SK-N-SH treated with all-trans-retinoic acid at 6 μM for 48 hours (cell line): ENCODE data around the gene NUP98.

Experiments used
- ATAC-seq: fragments of 200-7000 bp; cut with Tn5 transposase; 3 replicates; pipeline ENCODE4 v1.9.1; 2020; ENCODE audit warnings: mild to moderate bottlenecking, moderate library complexity
- ARNTL ChIP-seq: fragments of 450-650 bp; formaldehyde crosslinking; IDR thresholded peaks from 2 replicates; pipeline ENCODE4 v1.5.0; 2020; ENCODE audit warnings: low read depth, mild to moderate bottlenecking, moderate library complexity, borderline replicate concordance
- BACH2 ChIP-seq: fragments of 250-450 bp; sonication (Bioruptor Pico); IDR thresholded peaks from 2 replicates; pipeline ENCODE4 v1.9.0; 2021; ENCODE audit warnings: mild to moderate bottlenecking, borderline replicate concordance
- CSDC2 ChIP-seq: fragments of 250-450 bp; sonication (Bioruptor Pico); IDR thresholded peaks from 2 replicates; pipeline ENCODE4 v1.5.0; 2020; ENCODE audit warnings: mild to moderate bottlenecking, moderate library complexity
- ESRRG ChIP-seq: fragments of 250-450 bp; sonication (Bioruptor Pico); IDR thresholded peaks from 2 replicates; pipeline ENCODE4 v1.6.1; 2021; ENCODE audit warnings: mild to moderate bottlenecking
- GLIS3 ChIP-seq: fragments of 250-450 bp; sonication (Bioruptor Pico); IDR thresholded peaks from 2 replicates; pipeline ENCODE4 v1.5.0; 2020; ENCODE audit warnings: mild to moderate bottlenecking, moderate library complexity
- ISL1 ChIP-seq: fragments of 250-450 bp; sonication (Bioruptor Pico); IDR thresholded peaks from 2 replicates; pipeline ENCODE4 v2.1.2; 2022; ENCODE audit warnings: mild to moderate bottlenecking, moderate library complexity
- OSR1 ChIP-seq: fragments of 250-450 bp; sonication (Bioruptor Pico); IDR thresholded peaks from 2 replicates; pipeline ENCODE4 v1.8.0; 2022; ENCODE audit warnings: moderate library complexity, mild to moderate bottlenecking, inconsistent platforms
- PATZ1 ChIP-seq: fragments of 250-450 bp; sonication (Bioruptor Pico); IDR thresholded peaks from 2 replicates; pipeline ENCODE4 v1.8.0; 2020; ENCODE audit warnings: mild to moderate bottlenecking, moderate library complexity, borderline replicate concordance
- PPARA ChIP-seq: fragments of 250-450 bp; sonication (Bioruptor Pico); IDR thresholded peaks from 2 replicates; pipeline ENCODE4 v1.5.0; 2020; ENCODE audit warnings: mild to moderate bottlenecking, borderline replicate concordance
- SNAI2 ChIP-seq: fragments of 250-450 bp; sonication (Bioruptor Pico); IDR thresholded peaks from 2 replicates; pipeline ENCODE4 v1.5.0; 2020; ENCODE audit warnings: mild to moderate bottlenecking, moderate library complexity
- TCF4 ChIP-seq: fragments of 250-450 bp; sonication (Bioruptor Pico); IDR thresholded peaks from 2 replicates; pipeline ENCODE4 v1.8.0; 2021; ENCODE audit warnings: mild to moderate bottlenecking, moderate library complexity, borderline replicate concordance
- TOX ChIP-seq: fragments of 250-450 bp; sonication (Bioruptor Pico); IDR thresholded peaks from 2 replicates; pipeline ENCODE4 v1.8.0; 2021; ENCODE audit warnings: mild to moderate bottlenecking, moderate library complexity, borderline replicate concordance
- ZC3H10 ChIP-seq: fragments of 250-450 bp; sonication (Bioruptor Pico); IDR thresholded peaks from 2 replicates; pipeline ENCODE4 v1.5.1; 2021; ENCODE audit warnings: mild to moderate bottlenecking, moderate library complexity
- ZFP3 ChIP-seq: fragments of 250-450 bp; sonication (Bioruptor Pico); IDR thresholded peaks from 2 replicates; pipeline ENCODE4 v1.5.0; 2020; ENCODE audit warnings: mild to moderate bottlenecking, moderate library complexity
- ZFP30 ChIP-seq: fragments of 450-650 bp; formaldehyde crosslinking; IDR thresholded peaks from 2 replicates; pipeline ENCODE4 v1.5.0; 2022; ENCODE audit warnings: mild to moderate bottlenecking, moderate library complexity
- ZNF565 ChIP-seq: fragments of 450-650 bp; formaldehyde crosslinking; conservative IDR thresholded peaks from 2 replicates; pipeline ENCODE4 v1.5.0; 2020; ENCODE audit warnings: low read depth, mild to moderate bottlenecking, moderate library complexity
- ZNF70 ChIP-seq: fragments of 450-650 bp; formaldehyde crosslinking; IDR thresholded peaks from 2 replicates; pipeline ENCODE4 v1.5.0; 2020; ENCODE audit warnings: mild to moderate bottlenecking, moderate library complexity
- ZNF8 ChIP-seq: fragments of 450-650 bp; formaldehyde crosslinking; IDR thresholded peaks from 2 replicates; pipeline ENCODE4 v1.5.0; 2020; ENCODE audit warnings: mild to moderate bottlenecking, moderate library complexity
- TF ChIP-seq, protein P1 (sequence below): fragments of 250-450 bp; sonication (Bioruptor Pico); IDR thresholded peaks from 2 replicates; pipeline ENCODE4 v1.5.1; 2021; ENCODE audit warnings: mild to moderate bottlenecking, moderate library complexity
- TF ChIP-seq, protein P2 (sequence below): fragments of 250-450 bp; sonication (Bioruptor Pico); IDR thresholded peaks from 2 replicates; pipeline ENCODE4 v1.8.0; 2021; ENCODE audit warnings: low read depth, mild to moderate bottlenecking, moderate library complexity, borderline replicate concordance
- TF ChIP-seq, protein P3 (sequence below): fragments of 250-450 bp; sonication (Bioruptor Pico); IDR thresholded peaks from 2 replicates; pipeline ENCODE4 v1.5.1; 2020; ENCODE audit warnings: low read depth, mild to moderate bottlenecking, moderate library complexity
- TF ChIP-seq, protein P4 (sequence below): fragments of 250-450 bp; sonication (Bioruptor Pico); IDR thresholded peaks from 2 replicates; pipeline ENCODE4 v1.5.0; 2020; ENCODE audit warnings: mild to moderate bottlenecking, moderate library complexity

The NUP98 gene

GRCh38 chr11:3722100-3722499 lies 75.3 kb downstream of the NUP98 start:
- ATAC-seq = no peak
- TF ChIP-seq TOX (CRISPR knock-in tag) = no peak
- no peak for TF ChIP-seq GLIS3 (CRISPR knock-in tag)
- no peak for TF ChIP-seq TCF4 (CRISPR knock-in tag)
- TF ChIP-seq, protein P1, sequence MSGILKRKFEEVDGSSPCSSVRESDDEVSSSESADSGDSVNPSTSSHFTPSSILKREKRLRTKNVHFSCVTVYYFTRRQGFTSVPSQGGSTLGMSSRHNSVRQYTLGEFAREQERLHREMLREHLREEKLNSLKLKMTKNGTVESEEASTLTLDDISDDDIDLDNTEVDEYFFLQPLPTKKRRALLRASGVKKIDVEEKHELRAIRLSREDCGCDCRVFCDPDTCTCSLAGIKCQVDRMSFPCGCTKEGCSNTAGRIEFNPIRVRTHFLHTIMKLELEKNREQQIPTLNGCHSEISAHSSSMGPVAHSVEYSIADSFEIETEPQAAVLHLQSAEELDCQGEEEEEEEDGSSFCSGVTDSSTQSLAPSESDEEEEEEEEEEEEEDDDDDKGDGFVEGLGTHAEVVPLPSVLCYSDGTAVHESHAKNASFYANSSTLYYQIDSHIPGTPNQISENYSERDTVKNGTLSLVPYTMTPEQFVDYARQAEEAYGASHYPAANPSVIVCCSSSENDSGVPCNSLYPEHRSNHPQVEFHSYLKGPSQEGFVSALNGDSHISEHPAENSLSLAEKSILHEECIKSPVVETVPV (CRISPR knock-in tag) = no peak
- TF ChIP-seq ZC3H10 (CRISPR knock-in tag) = no peak
- no peak for TF ChIP-seq OSR1 (CRISPR knock-in tag)
- TF ChIP-seq ZFP30 (CRISPR knock-in tag) = no peak
- no peak for TF ChIP-seq ZNF70 (CRISPR knock-in tag)
- no peak for TF ChIP-seq BACH2 (CRISPR knock-in tag)
- TF ChIP-seq, all 23 proteins: peak for 0

GRCh38 chr11:3720997-3721396 lies 76.4 kb downstream of the NUP98 start:
- ATAC-seq = no peak
- TF ChIP-seq ZNF70 (CRISPR knock-in tag) (no peak), ZNF8 (CRISPR knock-in tag) (no peak)
- TF ChIP-seq, protein P2, sequence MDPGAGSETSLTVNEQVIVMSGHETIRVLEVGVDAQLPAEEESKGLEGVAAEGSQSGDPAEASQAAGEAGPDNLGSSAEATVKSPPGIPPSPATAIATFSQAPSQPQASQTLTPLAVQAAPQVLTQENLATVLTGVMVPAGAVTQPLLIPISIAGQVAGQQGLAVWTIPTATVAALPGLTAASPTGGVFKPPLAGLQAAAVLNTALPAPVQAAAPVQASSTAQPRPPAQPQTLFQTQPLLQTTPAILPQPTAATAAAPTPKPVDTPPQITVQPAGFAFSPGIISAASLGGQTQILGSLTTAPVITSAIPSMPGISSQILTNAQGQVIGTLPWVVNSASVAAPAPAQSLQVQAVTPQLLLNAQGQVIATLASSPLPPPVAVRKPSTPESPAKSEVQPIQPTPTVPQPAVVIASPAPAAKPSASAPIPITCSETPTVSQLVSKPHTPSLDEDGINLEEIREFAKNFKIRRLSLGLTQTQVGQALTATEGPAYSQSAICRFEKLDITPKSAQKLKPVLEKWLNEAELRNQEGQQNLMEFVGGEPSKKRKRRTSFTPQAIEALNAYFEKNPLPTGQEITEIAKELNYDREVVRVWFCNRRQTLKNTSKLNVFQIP (CRISPR knock-in tag) = no peak

DNA sequence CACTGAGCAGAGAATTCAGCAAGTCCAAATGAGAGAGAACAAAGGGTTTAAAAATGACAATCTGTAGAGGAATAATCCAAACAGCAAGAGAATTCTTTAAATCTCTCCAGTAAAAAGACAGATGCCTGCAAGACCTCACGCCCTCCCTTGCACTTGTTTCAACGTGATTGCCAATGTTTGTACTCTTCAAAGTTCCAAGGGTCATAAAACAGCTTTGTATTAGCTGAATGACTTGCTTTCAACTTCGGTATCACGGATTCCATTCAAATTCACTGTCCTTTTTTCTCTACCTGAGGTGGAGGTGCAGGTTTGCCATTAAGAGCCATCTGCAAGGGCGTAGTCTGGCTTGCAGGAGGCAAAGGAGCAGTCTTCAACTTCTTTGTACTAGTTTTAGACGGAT lies 85.1 kb downstream of the NUP98 start:
- ATAC-seq = no peak
- TF ChIP-seq SNAI2 = no peak
- TF ChIP-seq ZNF565 (CRISPR knock-in tag) = no peak
- TF ChIP-seq PPARA (CRISPR knock-in tag) = no peak
- no peak for TF ChIP-seq ESRRG
- TF ChIP-seq ZFP3 (CRISPR knock-in tag) = no peak
- TF ChIP-seq ZNF8 (CRISPR knock-in tag) = no peak
- TF ChIP-seq GLIS3 (CRISPR knock-in tag) = no peak
- TF ChIP-seq TOX (CRISPR knock-in tag) = no peak
- TF ChIP-seq ZNF70 (CRISPR knock-in tag) = no peak
- TF ChIP-seq CSDC2 = no peak
- TF ChIP-seq, protein P2 (CRISPR knock-in tag) = no peak
- no peak for TF ChIP-seq ZFP30 (CRISPR knock-in tag)
- TF ChIP-seq, protein P3, sequence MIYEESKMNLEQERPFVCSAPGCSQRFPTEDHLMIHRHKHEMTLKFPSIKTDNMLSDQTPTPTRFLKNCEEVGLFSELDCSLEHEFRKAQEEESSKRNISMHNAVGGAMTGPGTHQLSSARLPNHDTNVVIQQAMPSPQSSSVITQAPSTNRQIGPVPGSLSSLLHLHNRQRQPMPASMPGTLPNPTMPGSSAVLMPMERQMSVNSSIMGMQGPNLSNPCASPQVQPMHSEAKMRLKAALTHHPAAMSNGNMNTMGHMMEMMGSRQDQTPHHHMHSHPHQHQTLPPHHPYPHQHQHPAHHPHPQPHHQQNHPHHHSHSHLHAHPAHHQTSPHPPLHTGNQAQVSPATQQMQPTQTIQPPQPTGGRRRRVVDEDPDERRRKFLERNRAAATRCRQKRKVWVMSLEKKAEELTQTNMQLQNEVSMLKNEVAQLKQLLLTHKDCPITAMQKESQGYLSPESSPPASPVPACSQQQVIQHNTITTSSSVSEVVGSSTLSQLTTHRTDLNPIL = no peak
- no peak for TF ChIP-seq ZC3H10 (CRISPR knock-in tag)
- TF ChIP-seq PATZ1 (CRISPR knock-in tag) = no peak
- no peak for TF ChIP-seq ARNTL (CRISPR knock-in tag)
- no peak for TF ChIP-seq BACH2 (CRISPR knock-in tag)
- TF ChIP-seq, protein P1 (CRISPR knock-in tag) = no peak
- TF ChIP-seq, protein P4, sequence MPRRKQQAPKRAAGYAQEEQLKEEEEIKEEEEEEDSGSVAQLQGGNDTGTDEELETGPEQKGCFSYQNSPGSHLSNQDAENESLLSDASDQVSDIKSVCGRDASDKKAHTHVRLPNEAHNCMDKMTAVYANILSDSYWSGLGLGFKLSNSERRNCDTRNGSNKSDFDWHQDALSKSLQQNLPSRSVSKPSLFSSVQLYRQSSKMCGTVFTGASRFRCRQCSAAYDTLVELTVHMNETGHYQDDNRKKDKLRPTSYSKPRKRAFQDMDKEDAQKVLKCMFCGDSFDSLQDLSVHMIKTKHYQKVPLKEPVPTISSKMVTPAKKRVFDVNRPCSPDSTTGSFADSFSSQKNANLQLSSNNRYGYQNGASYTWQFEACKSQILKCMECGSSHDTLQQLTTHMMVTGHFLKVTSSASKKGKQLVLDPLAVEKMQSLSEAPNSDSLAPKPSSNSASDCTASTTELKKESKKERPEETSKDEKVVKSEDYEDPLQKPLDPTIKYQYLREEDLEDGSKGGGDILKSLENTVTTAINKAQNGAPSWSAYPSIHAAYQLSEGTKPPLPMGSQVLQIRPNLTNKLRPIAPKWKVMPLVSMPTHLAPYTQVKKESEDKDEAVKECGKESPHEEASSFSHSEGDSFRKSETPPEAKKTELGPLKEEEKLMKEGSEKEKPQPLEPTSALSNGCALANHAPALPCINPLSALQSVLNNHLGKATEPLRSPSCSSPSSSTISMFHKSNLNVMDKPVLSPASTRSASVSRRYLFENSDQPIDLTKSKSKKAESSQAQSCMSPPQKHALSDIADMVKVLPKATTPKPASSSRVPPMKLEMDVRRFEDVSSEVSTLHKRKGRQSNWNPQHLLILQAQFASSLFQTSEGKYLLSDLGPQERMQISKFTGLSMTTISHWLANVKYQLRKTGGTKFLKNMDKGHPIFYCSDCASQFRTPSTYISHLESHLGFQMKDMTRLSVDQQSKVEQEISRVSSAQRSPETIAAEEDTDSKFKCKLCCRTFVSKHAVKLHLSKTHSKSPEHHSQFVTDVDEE (CRISPR knock-in tag) = no peak
- TF ChIP-seq ISL1 (CRISPR knock-in tag) = no peak
